HepG2 (cell line): ENCODE results near the gene EGFR. TPM values are rescaled to one million over a fixed set of nuclear protein-coding genes. Genes with fewer than 3 reads are reported as not detected.

ENCODE experiments used
- AGO1 ChIP-seq: fragments of 200-400 bp; formaldehyde crosslinking; IDR thresholded peaks from 2 replicates; pipeline ENCODE4 v1.6.1; 2017; ENCODE audit warnings: mild to moderate bottlenecking, low read depth, low read length, moderate library complexity; ENCODE audit not compliant: poor library complexity, severe bottlenecking
- ARNT2 ChIP-seq: sonication (generic); formaldehyde crosslinking; IDR thresholded peaks from 2 replicates; pipeline ENCODE4 v1.8.0; 2022; ENCODE audit warnings: mild to moderate bottlenecking, low read depth, missing genetic modification reagents, moderate library complexity
- BRCA1 ChIP-seq: sonication (generic); formaldehyde crosslinking; IDR thresholded peaks from 2 replicates; pipeline ENCODE4 v1.4.0; 2020; ENCODE audit warnings: missing genetic modification reagents
- EZH2 ChIP-seq: conservative IDR thresholded peaks from 2 replicates; pipeline ENCODE4 v1.6.1; 2012; ENCODE audit warnings: mild to moderate bottlenecking, low read depth, low read length, moderate library complexity
- FOXO1 ChIP-seq: sonication (generic); formaldehyde crosslinking; IDR thresholded peaks from 2 replicates; pipeline ENCODE4 v1.4.0; 2020; ENCODE audit warnings: missing genetic modification reagents
- HES4 ChIP-seq: sonication (generic); formaldehyde crosslinking; IDR thresholded peaks from 2 replicates; pipeline ENCODE4 v1.9.0; 2021; ENCODE audit warnings: mild to moderate bottlenecking, missing genetic modification reagents, borderline replicate concordance
- MAZ ChIP-seq, 2 experiments: sonication (generic) in 1 of 2; formaldehyde crosslinking in 1 of 2; IDR thresholded peaks; 2 replicates each; pipeline versions ENCODE4 v1.5.0 to v1.6.1; 2012 to 2020; ENCODE audit warnings: low read depth in 2 of 2, mild to moderate bottlenecking in 2 of 2, borderline replicate concordance in 1 of 2, improper control_type of control experiment in 1 of 2, low read length in 1 of 2, missing genetic modification reagents in 1 of 2, moderate library complexity in 1 of 2
- MLXIP ChIP-seq: sonication (generic); formaldehyde crosslinking; IDR thresholded peaks from 2 replicates; pipeline ENCODE4 v1.9.0; 2021; ENCODE audit warnings: missing genetic modification reagents, borderline replicate concordance
- NFE2L2 ChIP-seq: fragments of 150-350 bp; IDR thresholded peaks from 2 replicates; pipeline ENCODE4 v1.6.1; 2014; ENCODE audit warnings: low read length
- PAXIP1 ChIP-seq: sonication (generic); formaldehyde crosslinking; conservative IDR thresholded peaks from 2 replicates; pipeline ENCODE4 v1.4.0; 2020; ENCODE audit warnings: mild to moderate bottlenecking, missing genetic modification reagents, moderate library complexity
- RAD51 ChIP-seq: fragments of 450-650 bp; IDR thresholded peaks from 2 replicates; pipeline ENCODE4 v1.6.1; 2016; ENCODE audit warnings: borderline replicate concordance
- RNF219 ChIP-seq: sonication (generic); formaldehyde crosslinking; IDR thresholded peaks from 2 replicates; pipeline ENCODE4 v1.5.0; 2020; ENCODE audit warnings: mild to moderate bottlenecking, missing genetic modification reagents
- SP5 ChIP-seq: IDR thresholded peaks from 2 replicates; pipeline ENCODE4 v1.6.1; 2016; ENCODE audit warnings: low read depth, borderline replicate concordance
- ZNF136 ChIP-seq: sonication (generic); formaldehyde crosslinking; IDR thresholded peaks from 2 replicates; pipeline ENCODE4 v1.8.1; 2022; ENCODE audit warnings: low read depth, mild to moderate bottlenecking, moderate library complexity, missing genetic modification reagents
- ZNF562 ChIP-seq: sonication (generic); formaldehyde crosslinking; IDR thresholded peaks from 2 replicates; pipeline ENCODE4 v1.8.0; 2022; ENCODE audit warnings: missing genetic modification reagents, borderline replicate concordance
- ZNF644 ChIP-seq: IDR thresholded peaks from 2 replicates; pipeline ENCODE4 v1.6.1; 2016; ENCODE audit warnings: low read depth
- polyA plus RNA-seq, 8 experiments: library from polyadenylated mRNA; depleted of rRNA in 3 of 8; stranded (reverse) in 7 of 8; unstranded in 1 of 8; fragments of >200 nt; fragmentation: Illumina TruSeq in 4 of 8; extraction: Trizol in 4 of 8; gene quantifications; 2 replicates each; pipeline versions ENCODE4 v1.2.1 to v1.2.3, GENCODE V29; 2011 to 2016; ENCODE audit warnings: low read depth in 4 of 8, missing spikeins in 1 of 8, mixed read lengths in 1 of 8; ENCODE audit not compliant: insufficient read depth in 1 of 8
- total RNA-seq, 5 experiments: library from RNA; depleted of rRNA; stranded (reverse); fragments of >200 nt; fragmentation: Illumina TruSeq; extraction: Trizol; gene quantifications; 2 replicates each; pipeline ENCODE4 v1.2.3, GENCODE V29; 2016; ENCODE audit warnings: low read depth in 1 of 5

Gene EGFR
- total and polyA plus RNA-seq, 2 of the 13 experiments (the other 11 are each of a cell fraction or from before 2014, with no cell fraction given): 7.0 to 10.0 TPM

GRCh38 chr7:55177589-55178261 is 158.9 kb downstream of the EGFR start (continued):
- TF ChIP-seq RNF219 (CRISPR knock-in tag) (no peak), NFE2L2 (no peak), MLXIP (CRISPR knock-in tag) (no peak; the same call in 1 of the 2 replicates), MAZ (IDR thresholded peaks at IDR 0.05; ENCODE audit: borderline replicate concordance, low read depth, low read length) (no peak), MAZ (CRISPR knock-in tag; IDR thresholded peaks at IDR 0.05; ENCODE audit: low read depth) (no peak), SP5 (CRISPR knock-in tag) (peak; percentile 65), ZNF562 (CRISPR knock-in tag) (no peak), BRCA1 (no peak), HES4 (CRISPR knock-in tag) (no peak), ARNT2 (peak; percentile 66), AGO1 (no peak), ZNF644 (CRISPR knock-in tag) (peak; percentile 7; the same call in 1 of the 2 replicates), RAD51 (no peak), FOXO1 (peak; percentile 95), EZH2 (no peak), PAXIP1 (CRISPR knock-in tag) (peak; percentile 87), ZNF136 (CRISPR knock-in tag) (0 out of 2 replicates have a peak, but pooled peaks have one; percentile 57)
